Type B pancreatic cell (in vitro differentiated cells): ENCODE results near the gene KRT35. TPM values are rescaled to one million over a fixed set of nuclear protein-coding genes. Genes with fewer than 3 reads are reported as not detected.

Experiments
- DNase-seq: peaks from one replicate; pipeline ENCODE4 v3.0.0; 2021; ENCODE audit warnings: mixed read lengths; ENCODE audit not compliant: unreplicated experiment; ENCODE audit errors: extremely low spot score
- H3K27ac Mint-ChIP-seq: 2 replicates; pipeline ENCODE4 v1.8.0; 2021; ENCODE audit warnings: mild to moderate bottlenecking, mixed read lengths
- H3K27me3 Mint-ChIP-seq: 2 replicates; pipeline ENCODE4 v1.8.0; 2021; ENCODE audit warnings: mixed read lengths
- H3K36me3 Mint-ChIP-seq: 2 replicates; pipeline ENCODE4 v1.8.0; 2021; ENCODE audit warnings: mixed read lengths
- H3K4me1 Mint-ChIP-seq: one replicate; pipeline ENCODE4 v1.8.0; 2021; ENCODE audit warnings: mixed read lengths; ENCODE audit not compliant: unreplicated experiment
- H3K4me3 Mint-ChIP-seq: 2 replicates; pipeline ENCODE4 v1.8.0; 2021; ENCODE audit warnings: mild to moderate bottlenecking, mixed read lengths
- H3K9me3 Mint-ChIP-seq: 2 replicates; pipeline ENCODE4 v1.8.0; 2021; ENCODE audit warnings: mixed read lengths
- CTCF ChIP-seq: fragments of 200-600 bp; sonication (generic); conservative IDR thresholded peaks from 2 replicates; pipeline ENCODE4 v1.5.0; 2021; ENCODE audit warnings: antibody characterized with exemption, mild to moderate bottlenecking
- microRNA-seq: library from miRNA; unstranded; fragments of <30 nt; microRNA quantifications from one replicate; pipeline ENCODE4, GENCODE V29; 2020
- total RNA-seq: library from RNA; stranded (reverse); gene quantifications from 2 replicates; pipeline ENCODE4 v1.2.1, GENCODE V29; 2021; ENCODE audit warnings: low replicate concordance

The KRT35 gene
- total RNA-seq, 1 donor from 2014 or later, result not detected

- Mint-ChIP-seq H3K4me3 (no peak overlapping the region), H3K4me1 (peaks cover 7% of the 10 kb centered on the region), H3K27me3 (peaks cover 3% of the 10 kb centered on the region), H3K27ac (no peak overlapping the region), H3K36me3 (no peaks in the 10 kb centered on the region), H3K9me3 (no peaks in the 10 kb centered on the region)
- TF ChIP-seq CTCF, result no peak
- no peak for DNase-seq
These were observed 51.3 kb downstream of the KRT35 start for GRCh38 chr17:41429667-41430066.

- DNase-seq, result no peak
- H3K27me3 Mint-ChIP-seq, result peaks cover 3% of the 10 kb centered on the region
- H3K9me3 Mint-ChIP-seq, result no peaks in the 10 kb centered on the region
- no peak overlapping the region for H3K4me3 Mint-ChIP-seq
- no peak overlapping the region for H3K27ac Mint-ChIP-seq
- TF ChIP-seq CTCF, result no peak
- peaks cover 3% of the 10 kb centered on the region for H3K4me1 Mint-ChIP-seq
- no peaks in the 10 kb centered on the region for H3K36me3 Mint-ChIP-seq
These were observed 52.2 kb downstream of the KRT35 start for GRCh38 chr17:41428591-41429291.

Small RNAs within 50 kb of the gene (microRNA-seq; reads per million reads assigned to microRNA genes)
- 61.1 reads per million, percentile 57 among the genes with 10 or more reads in this experiment for gene MIR6510

Other genes starting within 250 kb of the KRT35 start
- gene KRTAP9-3, start 248.7 kb downstream of the KRT35 start, total RNA-seq, result not detected in 2 replicates
- gene KRTAP9-8, start 243.2 kb downstream of the KRT35 start, total RNA-seq, result not detected in 2 replicates
- not detected in 2 replicates for gene KRTAP9-4, start 231.5 kb downstream of the KRT35 start, total RNA-seq
- gene KRTAP9-9, start 225.8 kb downstream of the KRT35 start, total RNA-seq, result not detected in 2 replicates
- gene KRTAP9-6, start 215.8 kb downstream of the KRT35 start, total RNA-seq, result not detected in 2 replicates
- gene KRTAP9-7, start 205.5 kb downstream of the KRT35 start, total RNA-seq, result not detected in 2 replicates
- not detected in 2 replicates for gene KRTAP29-1, start 178.3 kb downstream of the KRT35 start, total RNA-seq
- not detected in 2 replicates for gene KRTAP16-1, start 171.8 kb downstream of the KRT35 start, total RNA-seq
- not detected in 2 replicates for gene KRTAP17-1, start 165.4 kb downstream of the KRT35 start, total RNA-seq
- gene KRT33A, start 130.3 kb downstream of the KRT35 start, total RNA-seq, result 0.24 and 1.9 TPM in 2 replicates
- gene KRT33B, start 111.3 kb downstream of the KRT35 start, total RNA-seq, result not detected in 2 replicates
- gene KRT34, start 98.8 kb downstream of the KRT35 start, total RNA-seq, result not detected in 2 replicates
- gene KRT31, start 83.5 kb downstream of the KRT35 start, total RNA-seq, result 0.79 TPM in 1 of 2 replicates, not detected in the other
- not detected in 2 replicates for gene KRT37, start 56.6 kb downstream of the KRT35 start, total RNA-seq
- gene KRT38, start 40.2 kb downstream of the KRT35 start, total RNA-seq, result not detected in 2 replicates
- 0.17 and 0.83 TPM in 2 replicates for gene KRT32, start 13.8 kb downstream of the KRT35 start, total RNA-seq
- 0.17 and 0.83 TPM in 2 replicates for gene KRT36, start 8.8 kb upstream of the KRT35 start, total RNA-seq
- 869 and 1,618 TPM in 2 replicates for gene KRT13, start 24.5 kb upstream of the KRT35 start, total RNA-seq
- 208 and 840 TPM in 2 replicates for gene KRT15, start 37.7 kb upstream of the KRT35 start, total RNA-seq
- 750 and 2,036 TPM in 2 replicates for gene KRT19, start 47.2 kb upstream of the KRT35 start, total RNA-seq
- gene KRT9, start 90.9 kb upstream of the KRT35 start, total RNA-seq, result 0.85 and 7.4 TPM in 2 replicates
- 0.19 and 0.64 TPM in 2 replicates for gene KRT14, start 105.7 kb upstream of the KRT35 start, total RNA-seq
- gene KRT16, start 131.6 kb upstream of the KRT35 start, total RNA-seq, result 1.5 and 9.2 TPM in 2 replicates
- gene KRT17, start 143.4 kb upstream of the KRT35 start, total RNA-seq, result 512 and 3,327 TPM in 2 replicates
- gene EIF1, start 207.7 kb upstream of the KRT35 start, total RNA-seq, result 677 and 972 TPM in 2 replicates
- 119 and 193 TPM in 2 replicates for gene GAST, start 231.2 kb upstream of the KRT35 start, total RNA-seq